ENCODE measurements around the gene TLE4.

Gene TLE4

GRCh38 chr9:79694208-79694607 is 122.4 kb downstream of the TLE4 start:
- no peak for TF ChIP-seq CTCF (IDR thresholded peaks at IDR 0.05; ENCODE audit: extremely low read depth, missing control alignments)
- DNase-seq (ENCODE audit: low spot score) = no peak

DNA sequence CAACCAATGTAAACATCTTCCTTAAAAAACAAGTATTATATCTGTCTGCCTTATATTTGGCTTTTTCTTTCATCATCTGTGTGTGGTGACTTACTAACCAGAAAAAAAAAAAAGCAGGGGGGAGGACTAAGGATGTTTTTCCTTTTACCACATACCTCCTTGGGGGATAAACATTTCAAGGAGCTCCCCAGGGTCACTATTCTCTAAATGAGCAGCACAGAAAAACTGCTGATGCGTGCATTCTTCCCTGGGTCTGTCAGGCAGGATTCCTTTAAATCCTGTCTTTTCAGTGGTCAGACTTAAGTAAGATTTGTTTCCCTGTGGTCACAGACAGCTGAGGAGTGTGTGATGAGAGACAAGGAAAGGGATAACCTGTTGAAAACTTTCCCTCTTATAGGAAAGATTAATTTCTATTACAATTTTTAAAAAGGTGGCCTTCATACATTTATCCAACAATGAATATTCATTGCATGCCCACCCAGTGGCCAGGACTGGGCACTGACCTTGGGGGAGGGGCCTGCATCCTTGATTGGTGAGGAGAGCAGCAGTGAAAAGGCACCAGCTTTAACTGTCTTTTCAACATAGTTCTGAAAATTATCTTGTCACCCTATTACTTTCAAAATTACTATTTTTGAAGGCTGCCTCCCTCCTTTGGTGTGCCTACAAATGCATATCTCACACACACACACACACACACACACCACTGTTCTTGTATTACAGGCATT is 123.1 kb downstream of the TLE4 start:
- no peak for DNase-seq (ENCODE audit: low spot score)
- no peak for TF ChIP-seq CTCF (IDR thresholded peaks at IDR 0.05; ENCODE audit: extremely low read depth, missing control alignments)

DNA sequence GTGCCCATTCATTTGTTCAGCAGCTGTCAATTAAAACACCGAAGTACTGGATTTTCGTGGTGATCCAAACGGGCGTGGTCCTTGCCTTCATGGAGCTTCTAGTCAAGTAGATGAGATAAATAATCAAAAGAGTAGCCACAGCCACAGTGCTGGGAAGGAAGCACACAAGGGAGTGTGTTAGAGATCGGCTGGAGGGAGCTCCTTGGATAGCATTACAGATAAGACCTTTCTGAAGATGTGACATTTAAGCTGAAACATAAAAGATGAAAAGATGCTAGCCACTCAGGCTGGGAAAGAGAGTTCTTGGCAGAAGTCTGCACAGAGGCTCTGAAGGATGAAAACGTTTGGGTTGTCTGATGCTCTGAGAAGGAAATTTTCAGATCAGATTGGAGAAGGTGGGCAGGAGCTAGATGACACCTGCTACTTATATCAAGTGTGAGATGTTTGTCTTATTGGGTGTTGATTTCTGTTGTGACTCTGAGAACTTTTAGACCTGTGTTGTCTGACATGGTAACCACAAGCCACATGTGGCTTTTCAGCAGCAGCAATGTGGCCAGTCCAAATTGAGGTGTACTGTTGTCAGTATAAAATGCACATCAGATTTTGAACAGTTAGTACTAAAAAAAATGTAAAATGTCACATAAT is 123.9 kb downstream of the TLE4 start:
- no peak for DNase-seq (ENCODE audit: low spot score)
- TF ChIP-seq CTCF (IDR thresholded peaks at IDR 0.05; ENCODE audit: extremely low read depth, missing control alignments) = no peak

DNA sequence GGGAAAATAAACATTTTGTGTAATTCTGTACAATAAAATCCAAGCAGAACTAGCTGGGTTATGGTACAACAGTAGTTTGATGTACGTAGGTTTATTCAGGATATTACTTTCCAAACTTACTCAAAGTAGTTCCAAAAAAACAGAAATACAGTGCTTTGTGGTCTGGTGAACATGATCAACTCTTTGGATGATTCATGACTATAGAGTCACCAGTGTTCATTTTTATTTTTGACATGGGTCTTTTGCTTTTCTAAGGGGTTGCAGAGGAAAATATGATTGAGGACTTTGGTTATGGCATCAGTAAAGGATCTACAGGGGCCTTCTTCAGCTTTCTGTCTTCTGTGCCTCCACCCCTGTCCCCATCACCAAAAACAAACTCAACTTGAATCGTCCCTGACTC is 127.2 kb downstream of the TLE4 start:
- TF ChIP-seq CTCF (IDR thresholded peaks at IDR 0.05; ENCODE audit: extremely low read depth, missing control alignments) = no peak
- DNase-seq (ENCODE audit: low spot score) = no peak

- DNase-seq (ENCODE audit: low spot score) = no peak
Measured at GRCh38 chr9:79699479-79699878, 127.7 kb downstream of the TLE4 start.

GRCh38 chr9:79700607-79701360 is 129.0 kb downstream of the TLE4 start:
- no peak for TF ChIP-seq CTCF (IDR thresholded peaks at IDR 0.05; ENCODE audit: extremely low read depth, missing control alignments)
- no peak for DNase-seq (ENCODE audit: low spot score)

More at GRCh38 chr9:79699479-79699878, 127.7 kb downstream of the TLE4 start:
- no peak for TF ChIP-seq CTCF (IDR thresholded peaks at IDR 0.05; ENCODE audit: extremely low read depth, missing control alignments)

DNA sequence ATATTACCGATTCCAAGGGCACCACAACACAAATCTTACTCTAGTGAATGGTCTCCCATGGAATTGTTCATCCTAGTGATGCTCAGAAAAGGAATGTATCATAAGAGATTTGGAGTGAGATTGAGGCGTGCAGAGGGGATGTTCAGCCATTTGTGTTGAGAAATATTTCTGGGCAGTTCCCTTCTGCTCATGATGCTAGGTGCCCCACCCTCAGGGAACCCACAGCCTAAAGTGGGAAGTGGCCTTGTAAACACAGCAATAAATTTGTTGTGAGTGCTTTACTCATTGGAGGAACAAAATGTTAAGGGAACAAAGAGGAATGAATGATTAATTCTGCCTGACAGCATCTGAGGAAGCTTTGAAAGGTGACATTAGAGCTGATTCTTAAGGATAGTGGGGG is 129.9 kb downstream of the TLE4 start:
- TF ChIP-seq CTCF (IDR thresholded peaks at IDR 0.05; ENCODE audit: extremely low read depth, missing control alignments) = no peak
- no peak for DNase-seq (ENCODE audit: low spot score)

Measured in GM20000 (cell line).